ENCODE results near the gene NISCH.
A peak's percentile ranks its signal among the peaks of the same experiment; 100 is the strongest.

The NISCH gene

GRCh38 chr3:52451237-52452083, 3.9 kb upstream of the NISCH start:
- Histone ChIP-seq H3K36me3 (ENCODE audit: control insufficient read depth, insufficient read depth, low read length) (no peaks in the 10 kb centered on the region), H3K4me1 (ENCODE audit: control insufficient read depth, insufficient read depth, low read length) (peaks cover 36% of the 10 kb centered on the region), H3K27ac (ENCODE audit: low read depth, low read length) (no peak overlapping the region)

GRCh38 chr3:52452126-52452525, 3.3 kb upstream of the NISCH start:
- Histone ChIP-seq H3K36me3 (ENCODE audit: control insufficient read depth, insufficient read depth, low read length) (no peaks in the 10 kb centered on the region), H3K4me1 (ENCODE audit: control insufficient read depth, insufficient read depth, low read length) (peaks cover 42% of the 10 kb centered on the region), H3K9ac (ENCODE audit: low read length) (no peak overlapping the region), H3K27me3 (ENCODE audit: control insufficient read depth, insufficient read depth, low read length) (no peaks in the 10 kb centered on the region), H3K9me3 (ENCODE audit: control insufficient read depth, insufficient read depth, low read depth, low read length) (no peaks in the 10 kb centered on the region), H3K27ac (ENCODE audit: low read depth, low read length) (no peak overlapping the region), H3K4me3 (ENCODE audit: low read depth, low read length) (no peak overlapping the region)

More at GRCh38 chr3:52451237-52452083, 3.9 kb upstream of the NISCH start:
- Histone ChIP-seq H3K9me3 (ENCODE audit: control insufficient read depth, insufficient read depth, low read depth, low read length) (no peaks in the 10 kb centered on the region), H3K9ac (ENCODE audit: low read length) (no peak overlapping the region), H3K27me3 (ENCODE audit: control insufficient read depth, insufficient read depth, low read length) (no peaks in the 10 kb centered on the region), H3K4me3 (ENCODE audit: low read depth, low read length) (no peak overlapping the region)

DNA sequence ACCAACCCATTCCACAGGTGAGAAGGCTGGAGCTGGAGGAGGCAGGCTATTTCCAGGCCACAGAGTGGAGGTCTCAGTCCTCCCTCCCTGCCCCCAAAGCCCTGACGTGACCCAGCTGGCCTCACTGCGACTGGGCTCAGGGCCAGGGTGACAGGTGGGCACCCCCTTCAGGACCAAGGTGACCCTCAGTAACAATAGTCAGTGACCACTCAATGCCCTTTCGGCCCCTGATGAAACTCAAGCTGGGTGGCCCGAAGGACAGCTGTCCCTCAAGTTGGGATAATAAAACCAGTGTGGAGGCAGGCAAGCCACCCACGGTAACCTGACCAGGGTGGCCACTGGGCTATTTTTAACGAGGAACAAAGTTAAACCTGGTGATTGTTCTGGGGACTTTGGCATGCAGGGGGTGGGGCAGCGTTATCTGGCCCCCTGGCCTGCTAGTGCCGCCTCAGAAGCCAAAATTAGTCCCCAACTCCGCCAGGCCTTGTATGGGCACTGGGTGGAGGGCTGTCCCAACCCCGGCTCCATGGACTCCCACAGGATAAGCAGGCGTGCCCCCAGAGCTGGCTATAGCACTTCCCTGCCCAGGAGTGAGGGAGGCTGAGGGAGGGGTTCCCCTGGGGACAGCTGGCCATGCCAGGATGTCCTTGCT, 2.7 kb upstream of the NISCH start:
- no peak overlapping the region for H3K27ac ChIP-seq (ENCODE audit: low read depth, low read length)

GRCh38 chr3:52453496-52454249, 1.7 kb upstream of the NISCH start, which contains the start of gene TNNC1:
TNNC1 (minus strand) TSS chr3:52454041; CDS start chr3:52454015, 26 bp downstream.
- H3K4me1 ChIP-seq (ENCODE audit: control insufficient read depth, insufficient read depth, low read length), result peaks cover 44% of the 10 kb centered on the region
- H3K27me3 ChIP-seq (ENCODE audit: control insufficient read depth, insufficient read depth, low read length), result no peaks in the 10 kb centered on the region
- peak within 1 kb of the TSS; percentile 41 for H3K9ac ChIP-seq (ENCODE audit: low read length)
- H3K36me3 ChIP-seq (ENCODE audit: control insufficient read depth, insufficient read depth, low read length), result peaks cover 15% of the 10 kb centered on the region
- H3K27ac ChIP-seq (ENCODE audit: low read depth, low read length), result no peak within 1 kb of the TSS
- peak within 1 kb of the TSS; percentile 29; the same call in 1 of the 2 replicates for H3K4me3 ChIP-seq (ENCODE audit: low read depth, low read length)
- H3K9me3 ChIP-seq (ENCODE audit: control insufficient read depth, insufficient read depth, low read depth, low read length), result no peaks in the 10 kb centered on the region

More for the DNA sequence above, 2.7 kb upstream of the NISCH start:
- H3K27me3 ChIP-seq (ENCODE audit: control insufficient read depth, insufficient read depth, low read length), result no peaks in the 10 kb centered on the region
- peak overlapping the region; percentile 41 for H3K9ac ChIP-seq (ENCODE audit: low read length)
- no peak overlapping the region; the same call in 1 of the 2 replicates for H3K4me3 ChIP-seq (ENCODE audit: low read depth, low read length)
- H3K4me1 ChIP-seq (ENCODE audit: control insufficient read depth, insufficient read depth, low read length), result peaks cover 44% of the 10 kb centered on the region
- peaks cover 5% of the 10 kb centered on the region for H3K36me3 ChIP-seq (ENCODE audit: control insufficient read depth, insufficient read depth, low read length)
- H3K9me3 ChIP-seq (ENCODE audit: control insufficient read depth, insufficient read depth, low read depth, low read length), result no peaks in the 10 kb centered on the region

DNA sequence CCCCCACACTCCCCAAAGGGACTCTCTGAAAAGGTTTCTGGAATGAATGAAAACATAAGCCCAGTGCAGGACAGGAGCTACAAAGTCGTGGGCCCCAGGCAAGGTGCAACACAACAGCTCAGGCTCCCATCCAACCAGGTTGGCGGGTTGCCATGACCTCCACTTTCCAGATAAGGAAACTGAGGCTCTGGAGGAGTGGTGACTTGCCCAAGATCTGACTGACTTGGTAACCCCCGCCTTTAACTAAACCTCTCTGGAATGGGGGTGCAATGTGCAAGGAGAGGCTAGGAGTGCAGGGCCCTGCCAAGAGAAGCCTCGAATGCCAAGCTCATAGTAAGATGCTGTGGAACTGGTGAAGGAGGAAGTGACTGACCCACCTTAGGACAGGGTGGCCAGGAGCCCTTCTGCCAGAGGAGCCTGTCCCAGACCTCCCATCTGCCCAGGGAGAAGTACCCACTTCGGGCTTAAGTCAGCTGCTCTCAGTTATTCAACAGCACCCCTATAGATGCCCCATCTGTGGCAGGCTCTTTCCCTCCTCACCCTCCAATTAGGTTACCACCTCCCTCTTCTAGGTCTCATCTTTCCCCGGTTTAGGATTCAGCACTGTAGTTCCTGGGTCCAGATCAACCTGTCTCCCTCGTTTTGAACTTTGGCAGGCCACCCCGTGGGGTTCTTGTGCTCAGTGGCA, 1.0 kb upstream of the NISCH start:
- no peaks in the 10 kb centered on the region for H3K27me3 ChIP-seq (ENCODE audit: control insufficient read depth, insufficient read depth, low read length)

GRCh38 chr3:52454938-52455282, 494 bp upstream of the NISCH start:
- no peaks in the 10 kb centered on the region for H3K27me3 ChIP-seq (ENCODE audit: control insufficient read depth, insufficient read depth, low read length)
- no peak overlapping the region for H3K9ac ChIP-seq (ENCODE audit: low read length)
- H3K4me3 ChIP-seq (ENCODE audit: low read depth, low read length), result peak overlapping the region; percentile 46
- no peaks in the 10 kb centered on the region for H3K9me3 ChIP-seq (ENCODE audit: control insufficient read depth, insufficient read depth, low read depth, low read length)
- H3K4me1 ChIP-seq (ENCODE audit: control insufficient read depth, insufficient read depth, low read length), result peaks cover 41% of the 10 kb centered on the region
- H3K27ac ChIP-seq (ENCODE audit: low read depth, low read length), result no peak overlapping the region
- H3K36me3 ChIP-seq (ENCODE audit: control insufficient read depth, insufficient read depth, low read length), result peaks cover 22% of the 10 kb centered on the region

More for the DNA sequence above, 1.0 kb upstream of the NISCH start:
- Histone ChIP-seq H3K27ac (ENCODE audit: low read depth, low read length) (no peak overlapping the region), H3K9me3 (ENCODE audit: control insufficient read depth, insufficient read depth, low read depth, low read length) (no peaks in the 10 kb centered on the region), H3K4me3 (ENCODE audit: low read depth, low read length) (no peak overlapping the region), H3K4me1 (ENCODE audit: control insufficient read depth, insufficient read depth, low read length) (peaks cover 44% of the 10 kb centered on the region), H3K9ac (ENCODE audit: low read length) (no peak overlapping the region), H3K36me3 (ENCODE audit: control insufficient read depth, insufficient read depth, low read length) (peaks cover 22% of the 10 kb centered on the region)

- H3K4me1 ChIP-seq (ENCODE audit: control insufficient read depth, insufficient read depth, low read length), result peaks cover 35% of the 10 kb centered on the region
Measured at GRCh38 chr3:52456169-52456799, 880 bp downstream of the NISCH start.

GRCh38 chr3:52456800-52457183, 1.4 kb downstream of the NISCH start:
- no peaks in the 10 kb centered on the region for H3K27me3 ChIP-seq (ENCODE audit: control insufficient read depth, insufficient read depth, low read length)
- peak overlapping the region; percentile 75 for H3K4me3 ChIP-seq (ENCODE audit: low read depth, low read length)
- H3K9ac ChIP-seq (ENCODE audit: low read length), result peak overlapping the region; percentile 85
- H3K27ac ChIP-seq (ENCODE audit: low read depth, low read length), result no peak overlapping the region
- peaks cover 35% of the 10 kb centered on the region for H3K4me1 ChIP-seq (ENCODE audit: control insufficient read depth, insufficient read depth, low read length)
- peaks cover 37% of the 10 kb centered on the region for H3K36me3 ChIP-seq (ENCODE audit: control insufficient read depth, insufficient read depth, low read length)
- H3K9me3 ChIP-seq (ENCODE audit: control insufficient read depth, insufficient read depth, low read depth, low read length), result no peaks in the 10 kb centered on the region

More at GRCh38 chr3:52456169-52456799, 880 bp downstream of the NISCH start:
- no peaks in the 10 kb centered on the region for H3K27me3 ChIP-seq (ENCODE audit: control insufficient read depth, insufficient read depth, low read length)
- peak overlapping the region; percentile 85 for H3K9ac ChIP-seq (ENCODE audit: low read length)
- peaks cover 36% of the 10 kb centered on the region for H3K36me3 ChIP-seq (ENCODE audit: control insufficient read depth, insufficient read depth, low read length)
- H3K4me3 ChIP-seq (ENCODE audit: low read depth, low read length), result peak overlapping the region; percentile 75
- 0 out of 2 replicates have a peak overlapping the region, but pooled peaks have one; percentile 76 for H3K27ac ChIP-seq (ENCODE audit: low read depth, low read length)
- no peaks in the 10 kb centered on the region for H3K9me3 ChIP-seq (ENCODE audit: control insufficient read depth, insufficient read depth, low read depth, low read length)

GRCh38 chr3:52458031-52458760, 2.8 kb downstream of the NISCH start:
- H3K9me3 ChIP-seq (ENCODE audit: control insufficient read depth, insufficient read depth, low read depth, low read length), result no peaks in the 10 kb centered on the region
- no peak overlapping the region for H3K9ac ChIP-seq (ENCODE audit: low read length)
- H3K27me3 ChIP-seq (ENCODE audit: control insufficient read depth, insufficient read depth, low read length), result no peaks in the 10 kb centered on the region
- peaks cover 27% of the 10 kb centered on the region for H3K4me1 ChIP-seq (ENCODE audit: control insufficient read depth, insufficient read depth, low read length)
- no peak overlapping the region for H3K27ac ChIP-seq (ENCODE audit: low read depth, low read length)
- H3K36me3 ChIP-seq (ENCODE audit: control insufficient read depth, insufficient read depth, low read length), result peaks cover 48% of the 10 kb centered on the region
- H3K4me3 ChIP-seq (ENCODE audit: low read depth, low read length), result no peak overlapping the region
